GM23338 (cell line): ENCODE results near the gene C1QTNF2.

Experiments used
- CREB1 ChIP-seq: fragments of 250-450 bp; sonication (Bioruptor Pico); IDR thresholded peaks from 2 replicates; pipeline ENCODE4 v1.5.0; 2020; ENCODE audit warnings: low read depth, mild to moderate bottlenecking, moderate library complexity
- CTCF ChIP-seq, 2 experiments: fragments of 200-600 bp in 1 of 2; sonication (generic) in 1 of 2; conservative IDR thresholded peaks; 2 replicates each; pipeline versions ENCODE4 v1.5.1 to v1.6.1; 2016 to 2017; ENCODE audit warnings: antibody characterized with exemption in 2 of 2, low read depth in 2 of 2, mild to moderate bottlenecking in 2 of 2, moderate library complexity in 1 of 2
- ETS1 ChIP-seq: IDR thresholded peaks from 2 replicates; pipeline ENCODE4 v1.6.1; 2016; ENCODE audit warnings: antibody characterized with exemption
- EZH2 ChIP-seq: fragments of 200-600 bp; sonication (generic); IDR thresholded peaks from one replicate; pipeline ENCODE4 v1.8.0; 2017; ENCODE audit warnings: antibody characterized with exemption, mild to moderate bottlenecking, low read depth; ENCODE audit not compliant: unreplicated experiment
- EZH2phosphoT487 ChIP-seq: fragments of 200-600 bp; sonication (generic); IDR thresholded peaks from one replicate; pipeline ENCODE4 v1.8.1; 2018; ENCODE audit warnings: antibody characterized with exemption; ENCODE audit not compliant: unreplicated experiment
- JUNB ChIP-seq: IDR thresholded peaks from one replicate; pipeline ENCODE4 v1.6.1; 2016; ENCODE audit warnings: antibody characterized with exemption; ENCODE audit not compliant: unreplicated experiment
- NANOG ChIP-seq: IDR thresholded peaks from 2 replicates; pipeline ENCODE4 v1.6.1; 2016; ENCODE audit warnings: antibody characterized with exemption, borderline replicate concordance
- POLR2AphosphoS5 ChIP-seq: IDR thresholded peaks from 2 replicates; pipeline ENCODE4 v1.6.1; 2016; ENCODE audit warnings: antibody characterized with exemption, low read depth
- REST ChIP-seq: IDR thresholded peaks from one replicate; pipeline ENCODE4 v1.6.1; 2018; ENCODE audit warnings: antibody characterized with exemption; ENCODE audit not compliant: unreplicated experiment
- STAT1 ChIP-seq: IDR thresholded peaks from one replicate; pipeline ENCODE4 v1.6.1; 2016; ENCODE audit warnings: antibody characterized with exemption; ENCODE audit not compliant: unreplicated experiment
- ZNF114 ChIP-seq: fragments of 250-450 bp; sonication (Bioruptor Pico); IDR thresholded peaks from 2 replicates; pipeline ENCODE4 v1.5.0; 2020; ENCODE audit warnings: mild to moderate bottlenecking, moderate library complexity
- ZNF331 ChIP-seq: fragments of 250-450 bp; sonication (Bioruptor Pico); IDR thresholded peaks from 2 replicates; pipeline ENCODE4 v1.5.0; 2020; ENCODE audit warnings: low read depth, mild to moderate bottlenecking, moderate library complexity

GRCh38 chr5:160330212-160330611 lies 40.2 kb downstream of the C1QTNF2 start:
- TF ChIP-seq CREB1 (CRISPR knock-in tag) (no peak), EZH2 (no peak), CTCF (conservative IDR thresholded peaks at IDR 0.05; ENCODE audit: low read depth in 2 of 2) (no peak), POLR2AphosphoS5 (no peak), REST (no peak), EZH2phosphoT487 (no peak), ZNF331 (CRISPR knock-in tag) (no peak), ETS1 (no peak), STAT1 (no peak), ZNF114 (CRISPR knock-in tag) (no peak), JUNB (no peak), NANOG (no peak)
